NCI-H460 (cell line): ENCODE data around the gene STOML2. TPM values are rescaled to one million over a fixed set of nuclear protein-coding genes. Genes with fewer than 3 reads are reported as not detected.
A peak's percentile ranks its signal among the peaks of the same experiment; 100 is the strongest.

Experiments used
- DNase-seq: peaks from one replicate; pipeline ENCODE4 v3.0.0-alpha.2; 2016; ENCODE audit warnings: low read depth; ENCODE audit errors: extremely low read depth
- total RNA-seq: library from RNA; depleted of rRNA; stranded (reverse); fragments of >200 nt; shearing (Covaris generic); gene quantifications from 2 replicates; pipeline ENCODE4 v1.2.3, GENCODE V29; 2014

The STOML2 gene
- total RNA-seq, 1 experiment from 2014 or later, result 205 TPM

- DNase-seq, result no peak
Observed at GRCh38 chr9:35108461-35108860, 5.5 kb upstream of the STOML2 start.

GRCh38 chr9:35107297-35108290 lies 4.7 kb upstream of the STOML2 start:
- no peak for DNase-seq

GRCh38 chr9:35106343-35106730 lies 3.4 kb upstream of the STOML2 start:
- no peak for DNase-seq

- DNase-seq, result no peak
Observed at GRCh38 chr9:35105571-35106342, 2.8 kb upstream of the STOML2 start.

- no peak for DNase-seq
Observed at GRCh38 chr9:35105126-35105525, 2.2 kb upstream of the STOML2 start.

GRCh38 chr9:35104586-35104985 lies 1.7 kb upstream of the STOML2 start:
- no peak for DNase-seq

GRCh38 chr9:35103660-35104191 lies 795 bp upstream of the STOML2 start:
- DNase-seq, result no peak

GRCh38 chr9:35102465-35102768 lies 514 bp downstream of the STOML2 start:
- no peak for DNase-seq

GRCh38 chr9:35097573-35097972 lies 5.4 kb downstream of the STOML2 start:
- DNase-seq, result no peak

- peak; percentile 71 for DNase-seq
Observed at GRCh38 chr9:35096035-35096849, 6.7 kb downstream of the STOML2 start, which contains the start of gene PIGO. Gene PIGO, minus strand, starts transcription at chr9:35096591. Its CDS starts 1,026 bp downstream, at chr9:35095565.

GRCh38 chr9:35091536-35091935 lies 11.4 kb downstream of the STOML2 start:
- DNase-seq, result no peak

GRCh38 chr9:35089434-35089833 lies 13.5 kb downstream of the STOML2 start:
- no peak for DNase-seq

GRCh38 chr9:35085078-35085477 lies 17.9 kb downstream of the STOML2 start:
- no peak for DNase-seq

- peak; percentile 82 for DNase-seq
Observed at GRCh38 chr9:35079426-35080341, 23.2 kb downstream of the STOML2 start, which contains the start of gene FANCG. Gene FANCG, minus strand, starts transcription at chr9:35079942. Its CDS starts 418 bp downstream, at chr9:35079524.

GRCh38 chr9:35079041-35079425 lies 23.9 kb downstream of the STOML2 start:
- no peak for DNase-seq

GRCh38 chr9:35078066-35078465 lies 24.9 kb downstream of the STOML2 start:
- DNase-seq, result no peak

GRCh38 chr9:35076848-35077247 lies 26.1 kb downstream of the STOML2 start:
- DNase-seq, result no peak

- no peak for DNase-seq
Observed at GRCh38 chr9:35075358-35075757, 27.6 kb downstream of the STOML2 start.

- DNase-seq, result no peak
Observed at GRCh38 chr9:35074791-35075190, 28.1 kb downstream of the STOML2 start.
